Right atrium auricular region (tissue), 2 donors: ENCODE measurements around the gene OR1E2. TPM values are rescaled to one million over a fixed set of nuclear protein-coding genes. Genes with fewer than 3 reads are reported as not detected.
"Not testable (repeated sequence)": the region's sequence is repeated elsewhere in the genome, so short reads cannot be mapped to it uniquely, and the experiment has no call there.

Source experiments
- DNase-seq: peaks from one replicate; pipeline ENCODE4 v3.0.0-alpha.2; 2019; ENCODE audit warnings: low spot score
- H3K27ac ChIP-seq, 2 donors: fragments of 200-600 bp; sonication (generic); 1 replicate in 1 of 2; 2 replicates in 1 of 2; pipeline ENCODE4 v1.5.1; 2016 to 2019
- H3K27me3 ChIP-seq, 2 donors: fragments of 200-600 bp; sonication (generic); one replicate each; pipeline versions ENCODE4 v1.5.1 to v1.6.0; 2017 to 2019
- H3K36me3 ChIP-seq: fragments of 200-600 bp; sonication (generic); one replicate; pipeline ENCODE4 v1.5.1; 2016
- H3K4me1 ChIP-seq, 2 donors: fragments of 200-600 bp; sonication (generic); one replicate each; pipeline versions ENCODE4 v1.5.1 to v1.6.0; 2017 to 2019
- H3K4me3 ChIP-seq, 2 donors: fragments of 200-600 bp; sonication (generic); 1 replicate in 1 of 2; 2 replicates in 1 of 2; pipeline ENCODE4 v1.5.1; 2017 to 2019; ENCODE audit warnings: mild to moderate bottlenecking in 1 of 2, moderate library complexity in 1 of 2
- H3K9me3 ChIP-seq, 2 donors: fragments of 200-600 bp; sonication (generic); one replicate each; pipeline ENCODE4 v1.5.1; 2019
- total RNA-seq, 2 donors: library from RNA; depleted of rRNA; stranded (reverse); fragments of >200 nt; gene quantifications; one replicate each; pipeline ENCODE4 v1.1.0, GENCODE V29; 2016
- TF ChIP-seq, protein P1 (sequence below), 2 donors: fragments of 200-600 bp; sonication (generic); IDR thresholded peaks; one replicate each; pipeline ENCODE4 v1.5.1; 2019; ENCODE audit warnings: antibody characterized with exemption in 2 of 2

OR1E2 gene
- total RNA-seq, 2 donors from 2014 or later, result not detected

DNA sequence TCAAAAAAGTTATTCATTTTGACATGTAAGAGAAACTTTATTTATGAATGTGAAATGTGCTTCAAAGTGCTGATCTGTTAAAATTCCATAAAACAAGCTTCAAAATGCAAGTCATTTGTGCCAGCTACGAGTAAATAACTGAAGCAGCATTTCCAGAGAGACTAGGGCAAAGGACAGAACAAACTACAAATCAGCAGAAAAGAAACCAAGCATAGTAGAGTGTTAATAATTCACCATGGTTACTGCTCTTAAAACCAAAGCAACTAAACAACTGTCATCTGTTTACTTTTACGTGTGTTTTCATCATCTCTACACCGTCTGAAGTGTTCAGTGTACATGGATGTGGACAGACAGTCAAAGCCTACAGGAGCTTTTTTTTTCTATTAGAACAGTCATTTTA is 40.6 kb upstream of the OR1E2 start:
- Histone ChIP-seq H3K9me3 (no peaks in the 10 kb centered on the region), H3K27me3 (no peaks in the 10 kb centered on the region), H3K4me1 (no peaks in the 10 kb centered on the region), H3K4me3 (no peak overlapping the region), H3K36me3 (no peaks in the 10 kb centered on the region), H3K27ac (no peak overlapping the region)
- DNase-seq, result no peak
- TF ChIP-seq, protein P1, sequence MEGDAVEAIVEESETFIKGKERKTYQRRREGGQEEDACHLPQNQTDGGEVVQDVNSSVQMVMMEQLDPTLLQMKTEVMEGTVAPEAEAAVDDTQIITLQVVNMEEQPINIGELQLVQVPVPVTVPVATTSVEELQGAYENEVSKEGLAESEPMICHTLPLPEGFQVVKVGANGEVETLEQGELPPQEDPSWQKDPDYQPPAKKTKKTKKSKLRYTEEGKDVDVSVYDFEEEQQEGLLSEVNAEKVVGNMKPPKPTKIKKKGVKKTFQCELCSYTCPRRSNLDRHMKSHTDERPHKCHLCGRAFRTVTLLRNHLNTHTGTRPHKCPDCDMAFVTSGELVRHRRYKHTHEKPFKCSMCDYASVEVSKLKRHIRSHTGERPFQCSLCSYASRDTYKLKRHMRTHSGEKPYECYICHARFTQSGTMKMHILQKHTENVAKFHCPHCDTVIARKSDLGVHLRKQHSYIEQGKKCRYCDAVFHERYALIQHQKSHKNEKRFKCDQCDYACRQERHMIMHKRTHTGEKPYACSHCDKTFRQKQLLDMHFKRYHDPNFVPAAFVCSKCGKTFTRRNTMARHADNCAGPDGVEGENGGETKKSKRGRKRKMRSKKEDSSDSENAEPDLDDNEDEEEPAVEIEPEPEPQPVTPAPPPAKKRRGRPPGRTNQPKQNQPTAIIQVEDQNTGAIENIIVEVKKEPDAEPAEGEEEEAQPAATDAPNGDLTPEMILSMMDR (IDR thresholded peaks at IDR 0.05), result no peak

DNA sequence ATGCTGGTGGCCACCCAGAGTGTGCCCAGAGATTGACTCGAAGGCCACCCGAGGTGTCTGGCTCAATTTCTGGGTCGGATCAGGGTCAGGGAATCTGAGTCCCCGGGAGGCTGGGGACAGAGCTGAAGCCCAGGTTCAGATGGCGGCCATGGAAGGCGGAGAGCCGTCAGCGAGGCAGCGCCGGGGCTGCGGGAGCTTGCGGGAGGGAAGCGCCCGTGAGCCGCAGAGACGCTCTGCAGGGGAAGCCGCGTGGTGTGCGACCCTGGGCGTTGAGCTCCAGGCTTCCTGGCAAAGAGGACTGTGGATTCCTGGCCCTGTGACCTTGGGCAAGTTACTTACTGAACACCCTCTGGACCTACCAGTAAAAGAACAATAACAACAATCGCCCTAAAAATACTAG is 38.5 kb upstream of the OR1E2 start:
- Histone ChIP-seq H3K27me3 (no peaks in the 10 kb centered on the region), H3K4me3 (no peak overlapping the region), H3K36me3 (no peaks in the 10 kb centered on the region), H3K4me1 (no peaks in the 10 kb centered on the region), H3K27ac (no peak overlapping the region), H3K9me3 (no peaks in the 10 kb centered on the region)
- no peak for DNase-seq
- TF ChIP-seq, protein P1 (IDR thresholded peaks at IDR 0.05), result no peak

DNA sequence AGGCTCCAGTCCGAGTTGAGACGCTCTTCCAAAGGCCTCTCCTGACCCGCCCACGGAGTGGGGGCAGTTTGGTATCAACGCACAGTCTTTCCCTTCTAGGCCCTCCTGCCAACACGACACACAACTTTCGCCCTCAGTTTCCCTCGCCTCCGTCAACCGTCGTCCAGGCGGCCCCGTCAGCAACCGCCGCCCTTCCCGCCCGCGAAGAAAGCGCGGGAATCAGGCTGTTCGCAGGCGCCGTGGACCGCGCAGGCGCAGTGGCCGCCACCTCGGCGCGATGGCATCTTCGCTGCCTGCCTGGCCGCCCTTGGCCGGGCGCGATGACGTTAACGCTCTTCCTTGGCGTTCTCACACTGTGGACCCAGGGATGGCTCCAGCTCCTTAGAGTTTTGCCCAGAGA is 38.0 kb upstream of the OR1E2 start, which contains the start of gene SPATA22:
TSS of gene SPATA22 (minus strand) at position 221 of the 400 bp plus-strand sequence. CDS start 2,494 bp downstream, outside the sequence.
- TF ChIP-seq, protein P1 (IDR thresholded peaks at IDR 0.05), result no peak
- H3K4me1 ChIP-seq, result no peaks in the 10 kb centered on the region
- H3K27me3 ChIP-seq, result no peaks in the 10 kb centered on the region
- no peak for DNase-seq
- H3K27ac ChIP-seq, result no peak within 1 kb of the TSS
- H3K36me3 ChIP-seq, result no peaks in the 10 kb centered on the region
- H3K9me3 ChIP-seq, result no peaks in the 10 kb centered on the region
- no peak within 1 kb of the TSS for H3K4me3 ChIP-seq

DNA sequence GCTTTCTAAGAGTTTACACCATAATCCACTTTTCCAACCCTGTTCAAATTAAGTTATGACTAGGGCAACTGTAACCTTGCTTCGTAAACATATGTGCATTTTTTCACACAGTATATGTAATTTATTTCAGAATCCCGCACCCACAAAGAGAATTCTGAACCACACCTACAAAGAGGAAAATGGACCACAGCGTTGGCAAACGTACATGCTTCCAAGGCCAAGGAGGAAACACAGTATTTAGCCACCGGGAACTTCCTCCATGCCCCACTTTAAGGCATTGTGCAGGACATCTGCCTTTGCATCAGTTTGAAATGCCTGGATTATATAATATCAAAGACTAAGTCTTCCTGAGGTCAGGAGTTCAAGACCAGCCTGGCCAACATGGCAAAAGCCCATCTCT is 35.9 kb upstream of the OR1E2 start:
- H3K27me3 ChIP-seq, result no peaks in the 10 kb centered on the region
- H3K36me3 ChIP-seq, result no peaks in the 10 kb centered on the region
- TF ChIP-seq, protein P1 (IDR thresholded peaks at IDR 0.05), result no peak

DNA sequence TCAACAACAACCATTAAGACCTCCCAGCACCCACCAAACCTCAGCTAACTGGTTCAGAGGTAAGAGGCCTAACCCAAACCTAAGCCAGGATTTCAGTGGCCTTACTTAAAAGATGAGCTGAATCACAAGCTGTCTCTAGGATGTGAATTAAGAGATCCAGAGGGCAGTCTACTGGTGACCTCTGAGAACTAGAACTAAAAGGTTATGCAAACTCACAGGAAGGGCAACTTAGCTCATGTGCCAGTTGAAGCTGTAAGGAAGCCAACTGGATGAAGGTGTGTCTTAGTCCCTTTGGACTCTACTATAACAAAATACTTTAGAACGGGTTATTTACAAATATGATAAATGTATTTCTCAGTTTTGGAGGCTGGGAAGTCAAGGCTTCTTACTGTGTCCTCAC is 32.7 kb upstream of the OR1E2 start:
- not testable (repeated sequence) for DNase-seq, H3K4me1 ChIP-seq, H3K27me3 ChIP-seq

More for the DNA sequence above, 35.9 kb upstream of the OR1E2 start:
- Histone ChIP-seq H3K4me3 (no peak overlapping the region), H3K27ac (no peak overlapping the region), H3K4me1 (no peaks in the 10 kb centered on the region), H3K9me3 (no peaks in the 10 kb centered on the region)
- DNase-seq, result no peak

DNA sequence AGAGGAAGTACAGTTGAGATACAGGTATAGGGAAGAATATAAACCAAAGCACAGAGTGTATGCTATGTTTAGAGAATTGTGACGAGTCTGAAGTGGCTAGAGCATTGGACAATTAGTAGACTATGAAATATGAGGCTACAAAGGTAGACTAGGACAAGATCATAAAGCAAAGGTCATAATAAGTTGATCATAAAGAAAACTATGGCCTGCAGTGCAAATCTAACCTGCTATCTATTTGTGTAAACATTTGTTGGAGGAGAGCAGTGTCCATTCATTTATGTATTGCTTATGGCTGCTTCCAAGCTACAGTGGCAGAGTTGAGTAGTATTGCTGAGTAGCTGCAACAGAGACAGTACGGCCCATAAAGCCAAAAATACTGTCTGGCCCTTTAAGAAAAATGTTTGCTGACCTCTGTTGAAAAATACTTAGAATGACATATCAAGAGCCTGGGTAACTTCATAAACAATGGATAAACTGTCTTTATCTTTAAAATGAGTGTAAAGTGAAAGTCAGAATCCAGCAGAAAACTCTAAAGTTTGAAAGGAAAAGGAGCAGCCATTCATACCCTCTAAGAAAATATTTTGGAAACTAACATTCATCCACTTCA is 14.5 kb upstream of the OR1E2 start:
- DNase-seq, result no peak
- Histone ChIP-seq H3K36me3 (no peaks in the 10 kb centered on the region), H3K4me1 (no peaks in the 10 kb centered on the region), H3K27ac (no peak overlapping the region), H3K27me3 (no peaks in the 10 kb centered on the region), H3K9me3 (no peaks in the 10 kb centered on the region), H3K4me3 (no peak overlapping the region)
- TF ChIP-seq, protein P1 (IDR thresholded peaks at IDR 0.05), result no peak

More for the DNA sequence above, 32.7 kb upstream of the OR1E2 start:
- H3K9me3 ChIP-seq, H3K36me3 ChIP-seq, H3K27ac ChIP-seq, H3K4me3 ChIP-seq: not testable (repeated sequence)
